Islet precursor cell (in vitro differentiated cells): ENCODE data around the gene PNPO.

Experiments
- DNase-seq: peaks from one replicate; pipeline ENCODE4 v3.0.0-alpha.2; 2018

The PNPO gene

DNA sequence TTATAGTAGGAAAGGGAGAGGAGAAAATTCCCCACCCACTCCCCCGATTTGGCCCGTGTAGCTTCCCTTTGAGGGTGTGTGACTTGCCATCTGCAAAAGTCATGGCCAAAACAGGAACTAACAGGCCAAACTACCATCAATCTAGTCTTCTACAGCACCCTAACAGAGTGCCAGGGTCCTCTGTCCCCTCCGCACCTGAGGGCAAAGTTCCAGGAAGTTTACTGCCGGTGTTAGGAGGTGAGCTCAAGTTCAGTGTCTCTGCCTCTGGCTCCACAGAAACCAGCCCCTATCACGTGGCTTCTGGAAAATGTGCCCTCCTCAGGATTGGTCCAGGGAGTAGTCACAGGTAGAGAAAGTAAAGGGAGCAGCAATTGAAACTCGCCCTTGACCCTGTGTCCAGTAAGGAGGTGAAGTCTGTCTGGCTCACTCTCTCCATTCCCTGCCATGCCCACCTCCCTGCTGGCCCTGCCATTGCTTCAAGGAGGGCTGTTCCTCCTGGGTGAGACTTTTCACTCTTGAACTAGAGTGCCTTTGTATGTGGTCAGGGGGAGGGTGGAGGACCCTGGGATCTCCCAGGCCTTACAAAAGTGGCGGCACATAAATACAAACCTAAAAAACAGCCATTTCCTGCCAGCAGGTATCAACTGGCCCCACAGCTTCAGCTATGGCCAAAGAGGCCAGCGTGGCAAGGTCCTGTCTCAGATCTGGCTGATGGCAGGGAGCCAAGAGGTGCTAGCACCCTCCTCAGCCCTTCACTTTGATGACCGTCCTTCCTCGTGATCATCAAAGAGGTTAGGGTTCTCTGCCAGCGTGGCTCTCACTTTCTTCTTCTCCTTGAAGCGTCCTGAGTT lies 11.0 kb downstream of the PNPO start:
- DNase-seq, result no peak

DNA sequence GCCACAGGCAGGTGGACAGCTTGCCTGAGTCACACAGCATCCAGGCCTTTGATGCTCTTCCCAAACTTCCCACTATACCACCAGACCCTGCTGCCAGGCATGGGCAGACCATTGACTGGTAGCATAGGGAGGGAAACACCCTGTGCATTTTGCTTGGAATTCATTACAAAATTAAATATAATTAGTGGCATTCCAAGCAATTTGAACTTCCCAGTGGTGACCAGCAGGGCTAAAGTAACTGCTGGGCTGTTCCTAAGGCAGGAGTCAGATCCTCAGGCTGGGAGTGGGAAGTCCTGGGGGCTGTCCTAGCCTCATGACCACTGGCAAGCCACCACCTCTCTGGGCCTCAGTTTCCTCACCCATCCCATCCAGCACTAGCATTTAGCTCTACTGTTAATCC lies 12.5 kb downstream of the PNPO start:
- peak; percentile 71 for DNase-seq

DNA sequence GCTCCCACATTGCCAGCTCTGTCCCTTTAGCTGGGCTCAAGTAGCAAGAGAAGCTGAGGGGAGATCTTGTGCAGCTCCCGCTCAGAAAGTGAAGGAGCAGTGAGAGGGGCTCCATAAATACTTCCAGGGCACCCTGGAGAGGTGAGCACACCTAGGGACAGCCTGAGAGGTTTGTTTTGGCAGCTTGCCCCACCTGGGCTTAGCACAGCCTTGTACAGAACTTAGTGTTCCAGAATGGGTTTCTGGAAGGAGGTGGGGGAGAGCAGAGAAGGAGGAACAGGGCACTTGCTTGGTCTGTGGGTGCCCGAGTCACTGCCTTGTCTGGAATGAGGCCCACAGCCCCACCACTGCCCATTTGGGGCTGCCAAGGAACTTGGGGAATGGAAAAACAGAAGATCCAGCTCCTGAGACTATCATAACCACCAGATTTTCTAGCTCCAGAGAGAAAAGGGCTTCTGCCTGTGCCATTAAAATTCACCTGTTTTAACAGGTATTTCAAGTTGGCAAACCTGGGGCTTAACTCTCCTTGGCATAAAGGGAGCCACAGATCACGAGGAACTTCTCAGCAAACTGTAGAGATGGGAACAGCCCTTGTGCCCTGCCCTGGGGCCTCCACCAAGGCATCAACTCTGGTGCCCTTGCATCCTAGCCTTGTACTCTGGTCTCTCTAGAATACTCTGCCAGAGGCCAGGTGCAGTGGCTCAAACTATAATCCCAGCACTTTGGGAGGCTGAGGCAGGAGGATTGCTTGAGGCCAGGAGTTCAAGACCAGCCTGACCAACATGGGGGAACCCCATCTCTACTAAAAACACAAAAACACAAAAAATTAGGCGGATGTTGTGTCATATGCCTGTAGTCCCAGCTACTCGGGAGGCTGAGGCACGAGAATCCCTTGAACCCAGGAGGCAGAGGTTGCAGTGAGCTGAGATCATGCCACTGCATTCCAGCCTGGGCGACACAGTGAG lies 14.4 kb downstream of the PNPO start:
- no peak for DNase-seq

DNA sequence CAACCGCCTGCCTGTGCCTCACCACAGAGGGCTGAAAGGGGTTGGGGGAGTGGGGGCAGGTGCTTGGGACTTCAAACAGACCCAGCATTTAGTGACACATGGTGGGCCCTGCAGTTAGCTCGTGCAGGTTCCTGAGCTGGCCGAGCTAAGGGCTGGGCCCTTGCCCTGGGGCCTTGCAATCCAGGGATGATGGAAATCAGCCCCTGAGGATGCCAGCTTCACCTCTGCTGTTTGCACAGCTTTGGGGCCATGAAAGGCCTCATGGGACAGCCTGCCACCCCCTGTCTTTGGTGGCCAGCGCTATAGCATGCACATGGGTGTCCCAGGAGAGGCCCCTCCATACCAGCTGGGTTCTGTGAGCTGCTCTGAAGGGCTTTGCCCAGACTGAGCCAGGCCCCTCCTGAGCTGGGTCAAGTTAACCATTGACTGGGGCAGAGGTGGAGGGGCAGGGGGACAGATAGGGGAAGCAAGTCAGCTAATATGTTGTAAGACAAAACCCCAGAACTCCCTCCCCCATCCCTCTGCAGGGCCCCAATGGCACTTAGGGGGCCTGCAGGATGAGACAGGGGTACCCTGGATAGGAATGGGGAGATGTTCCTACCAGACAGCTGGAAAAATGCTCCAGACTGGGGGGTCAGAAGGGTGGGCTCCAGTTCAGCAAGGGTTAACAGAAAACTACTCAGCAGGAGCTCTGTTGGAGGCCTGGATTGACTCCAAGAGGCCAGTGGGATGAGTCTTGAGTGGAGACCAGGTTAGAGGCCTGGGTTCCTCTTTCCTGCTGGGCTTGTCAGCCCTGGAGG lies 15.6 kb downstream of the PNPO start:
- no peak for DNase-seq

DNA sequence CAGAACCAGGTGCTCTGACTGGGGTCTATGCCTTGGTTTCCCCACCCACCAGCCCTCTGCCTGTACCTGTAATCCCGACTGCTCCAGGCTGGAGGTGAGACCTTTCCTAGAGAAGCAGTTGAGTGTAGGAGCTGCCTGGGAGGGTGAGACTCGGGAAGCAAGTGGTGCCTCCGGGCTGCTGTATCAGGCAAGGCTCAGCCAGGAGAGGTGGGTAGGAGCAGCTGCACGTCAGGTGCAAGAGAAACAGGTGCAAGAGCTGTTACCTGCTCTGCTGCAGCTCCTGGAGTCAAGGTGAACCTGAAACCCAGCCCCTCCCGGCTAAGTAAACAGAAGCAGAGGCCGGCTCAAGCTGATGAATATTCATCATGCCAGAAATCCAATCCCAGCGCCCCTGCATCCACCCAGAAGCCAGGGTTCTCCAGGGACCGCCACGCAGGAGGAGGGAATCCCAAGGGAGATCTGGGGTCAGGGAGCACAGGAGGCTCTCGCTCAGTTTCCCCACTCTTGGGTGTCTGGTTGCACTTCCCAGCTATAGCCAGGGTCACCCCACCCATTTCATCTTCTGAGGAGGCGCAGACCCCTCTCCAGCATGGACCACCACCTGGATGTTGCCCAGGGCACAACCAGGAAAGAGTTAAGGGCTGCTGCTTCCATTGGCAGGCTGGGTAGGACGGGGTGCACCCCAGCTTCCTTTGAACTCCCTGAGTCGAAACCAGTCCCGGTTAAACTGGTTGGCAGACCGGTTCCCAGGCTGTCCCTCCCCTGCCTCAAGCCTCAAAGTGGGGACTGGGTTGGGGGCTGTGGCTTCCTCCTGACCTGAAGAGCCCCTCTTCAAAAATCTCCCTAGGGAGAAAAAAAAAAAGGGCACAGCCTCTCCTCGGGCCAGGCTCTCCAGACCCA lies 16.5 kb downstream of the PNPO start, which contains the start of gene PRR15L:
PRR15L (minus strand) TSS at position 293 of the 900 bp plus-strand sequence. CDS start 4,649 bp downstream, outside the sequence.
- DNase-seq, result no peak

DNA sequence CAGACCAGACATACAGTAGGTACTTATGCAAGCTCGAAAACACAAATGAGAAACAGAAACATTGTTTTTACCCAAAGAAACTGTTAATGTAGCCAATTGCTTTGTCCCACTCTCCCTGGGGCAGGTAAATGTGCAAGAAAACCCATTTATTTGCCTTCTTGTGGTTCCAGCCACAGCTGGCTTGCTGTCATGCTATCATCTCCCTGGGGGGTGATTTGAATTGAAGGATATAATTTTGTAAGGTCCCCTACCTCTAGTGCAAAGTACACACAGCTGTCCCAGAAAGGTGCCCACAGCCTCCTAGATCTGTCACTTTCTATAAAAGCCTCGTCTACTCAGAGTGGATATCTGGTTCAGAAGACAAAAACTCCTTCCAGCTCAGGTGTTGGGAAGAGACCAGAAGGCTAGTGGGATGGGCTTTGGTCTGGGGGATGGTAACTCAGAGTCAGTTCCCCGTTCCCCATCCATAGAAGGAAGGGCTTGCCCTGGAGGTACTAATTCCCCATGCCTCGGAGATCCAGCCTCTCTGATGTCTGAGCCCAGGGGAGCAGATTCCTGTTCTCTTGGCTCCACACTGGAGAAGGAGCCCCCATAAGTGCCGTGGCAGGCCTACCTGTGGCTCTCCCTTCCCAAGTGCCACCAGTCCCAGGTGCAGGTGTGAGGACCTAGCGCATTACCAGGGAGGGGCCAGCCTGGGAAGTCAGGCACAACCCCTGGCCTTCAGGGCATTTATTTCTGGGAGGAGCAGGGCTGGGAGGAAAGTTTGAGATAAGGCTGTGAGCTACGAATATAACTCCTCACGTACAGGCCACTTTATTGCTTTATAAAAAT lies 18.7 kb downstream of the PNPO start:
- DNase-seq, result no peak

DNA sequence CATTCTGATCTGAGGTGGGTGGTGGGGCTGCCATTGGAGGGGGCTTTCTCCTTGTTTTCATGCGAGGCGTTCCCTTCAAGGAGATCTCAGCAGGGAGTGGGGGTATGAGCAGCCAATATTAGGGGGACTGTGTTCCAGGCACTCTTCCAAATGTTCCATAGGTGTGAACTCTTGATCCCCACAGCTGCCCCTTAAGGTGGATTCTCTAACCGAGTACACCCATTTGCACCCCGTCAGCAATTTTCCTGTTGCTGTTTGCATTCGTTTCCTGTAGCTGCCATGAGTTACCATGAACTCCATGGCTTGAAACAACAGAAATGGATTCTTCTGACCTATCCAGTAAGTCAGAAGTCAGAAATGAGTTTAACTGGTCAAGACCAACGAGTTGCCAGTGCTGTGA lies 20.0 kb downstream of the PNPO start:
- DNase-seq, result no peak

DNA sequence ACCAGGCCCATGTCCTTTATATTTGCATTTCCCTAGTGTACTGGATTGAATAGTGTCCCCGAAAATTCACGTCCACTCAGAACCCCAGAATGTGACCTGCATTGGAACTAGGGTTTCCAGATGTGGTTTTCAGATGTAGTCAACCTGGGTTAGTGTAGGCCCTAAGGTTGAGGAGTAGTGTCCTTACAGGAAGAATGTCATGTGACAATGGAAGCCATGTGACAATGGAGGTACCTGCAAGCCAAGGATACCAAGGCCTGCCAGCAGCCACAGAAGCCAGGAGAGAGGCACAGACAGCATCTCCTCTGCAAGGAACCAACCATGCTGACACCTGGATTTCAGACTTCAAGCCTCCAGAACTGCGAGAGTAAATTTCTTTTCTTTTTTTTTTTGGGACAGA lies 21.5 kb downstream of the PNPO start:
- no peak for DNase-seq

DNA sequence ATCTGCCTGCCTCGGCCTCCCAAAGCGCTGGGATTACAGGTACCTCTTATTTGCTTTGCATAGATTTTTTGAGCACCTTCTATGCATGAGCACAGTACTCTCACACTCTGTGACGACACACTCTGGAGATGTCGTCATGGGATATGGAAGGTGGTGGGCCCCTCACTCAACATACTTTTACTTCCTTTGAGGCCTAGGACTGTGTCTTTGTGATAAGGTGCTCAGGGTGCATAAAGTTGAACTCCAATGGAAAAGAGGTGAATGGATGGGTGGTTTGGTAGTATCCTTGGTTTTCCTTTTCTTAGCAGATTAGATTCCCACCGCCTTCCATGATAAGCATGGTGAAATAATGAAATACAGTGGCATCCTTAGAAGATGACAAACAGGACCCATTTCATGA lies 23.5 kb downstream of the PNPO start:
- no peak for DNase-seq

DNA sequence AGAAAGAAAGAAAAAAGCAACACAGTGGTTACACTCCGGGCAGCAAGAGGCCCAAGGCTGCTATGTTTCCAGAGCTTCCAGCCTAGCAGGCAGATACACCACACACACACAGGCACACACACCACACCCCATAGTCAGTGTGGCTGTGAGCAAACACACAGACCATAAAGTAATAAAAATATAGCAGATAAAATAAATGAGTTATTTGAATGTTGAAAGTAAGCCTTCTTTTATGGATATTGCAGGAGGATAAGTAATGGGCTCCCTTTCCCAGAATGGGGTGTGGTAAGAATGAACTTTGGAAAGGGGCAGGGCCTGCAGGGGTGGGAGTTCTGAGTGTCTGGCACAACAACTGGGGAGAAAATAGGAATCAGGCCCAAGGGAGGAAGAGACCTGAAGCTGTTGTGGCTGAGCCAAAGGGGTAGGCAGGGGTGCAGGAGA lies 24.7 kb downstream of the PNPO start:
- DNase-seq, result no peak

DNA sequence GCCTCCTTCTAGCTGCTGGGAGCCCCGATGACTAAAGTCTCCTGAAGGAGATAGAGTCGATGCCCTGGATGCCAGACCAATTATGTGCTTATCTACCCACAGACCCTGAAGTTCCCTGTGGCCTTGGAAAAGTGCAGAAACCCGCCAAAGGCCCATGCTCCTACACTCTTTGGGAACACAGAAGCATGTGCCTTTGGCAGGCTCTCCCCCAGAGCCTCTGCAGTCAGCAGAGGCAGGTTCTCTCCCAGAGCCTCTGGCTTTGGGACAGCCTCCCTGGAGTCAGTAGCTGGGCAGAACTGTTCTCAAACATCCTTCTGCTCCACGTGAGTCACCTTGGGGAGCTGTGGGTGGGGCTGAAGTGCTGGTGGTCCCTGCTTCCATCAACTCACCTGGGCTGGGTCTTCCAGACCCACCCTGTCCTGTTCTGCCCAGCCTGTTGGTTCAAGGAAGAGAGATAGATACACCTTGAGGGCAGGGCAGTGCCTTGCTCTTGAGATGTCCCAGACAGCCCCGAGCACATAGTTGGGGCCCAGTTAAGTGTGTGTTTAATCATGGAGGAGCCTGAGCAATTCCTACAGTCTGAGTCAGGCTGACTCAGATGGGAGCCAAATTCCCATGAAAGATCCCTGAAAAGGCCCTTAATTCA lies 26.4 kb downstream of the PNPO start:
- DNase-seq, result peak; percentile 93

DNA sequence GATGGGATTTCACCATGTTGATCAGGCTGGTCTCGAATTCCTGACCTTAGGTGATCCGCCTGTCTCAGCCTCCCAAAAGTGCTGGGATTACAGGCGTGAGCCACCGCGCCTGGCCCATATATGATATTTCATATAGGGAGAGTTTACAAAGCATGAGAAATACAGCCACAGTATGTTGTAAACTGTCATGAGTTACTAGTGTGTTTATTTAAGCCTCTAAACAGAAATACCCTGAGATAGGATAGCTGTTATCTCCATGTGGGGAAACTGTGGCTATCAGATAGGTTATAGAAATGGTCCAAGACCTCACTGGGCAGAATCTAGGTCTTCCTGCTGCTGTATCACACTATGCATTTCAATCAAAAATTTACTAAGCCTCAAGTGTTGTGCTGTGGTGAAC lies 27.5 kb downstream of the PNPO start:
- no peak for DNase-seq

DNA sequence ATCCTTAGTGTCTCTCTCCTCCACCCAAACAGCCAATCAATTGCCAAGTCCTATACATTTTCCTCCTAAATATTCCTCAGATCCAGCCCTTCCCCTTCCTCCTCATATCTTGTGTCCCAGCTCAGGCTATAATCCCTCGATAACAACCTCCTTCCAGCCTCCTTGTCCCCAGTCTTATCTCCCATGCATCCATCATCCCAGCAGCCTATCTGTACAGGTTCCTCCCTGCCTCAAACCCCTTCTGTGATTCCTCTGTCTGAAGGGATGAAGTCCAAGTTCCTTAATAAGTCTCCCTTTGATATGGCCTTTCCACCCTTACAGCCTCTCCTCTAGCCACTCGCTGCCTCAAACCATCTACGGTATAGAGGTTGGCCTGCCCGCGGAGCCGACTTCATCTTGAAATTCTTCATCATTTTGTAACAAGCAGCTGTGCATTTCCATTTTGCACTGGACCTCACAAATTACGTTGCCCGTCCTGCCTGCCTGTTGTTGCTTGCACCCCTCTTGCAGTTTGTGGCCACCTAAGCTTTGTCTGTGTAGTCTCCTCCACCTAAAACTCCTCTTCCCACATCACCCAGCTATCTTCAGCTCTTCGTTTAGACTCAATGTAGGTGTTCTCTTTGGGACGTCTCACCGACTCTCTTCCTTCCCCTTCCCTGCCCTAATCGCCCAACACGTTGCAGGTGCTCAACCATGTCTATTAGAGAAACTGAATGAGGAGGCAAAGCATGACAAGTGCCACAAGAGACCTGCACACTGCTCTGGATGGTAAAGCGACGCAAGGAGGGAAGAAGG lies 28.8 kb downstream of the PNPO start:
- no peak for DNase-seq

DNA sequence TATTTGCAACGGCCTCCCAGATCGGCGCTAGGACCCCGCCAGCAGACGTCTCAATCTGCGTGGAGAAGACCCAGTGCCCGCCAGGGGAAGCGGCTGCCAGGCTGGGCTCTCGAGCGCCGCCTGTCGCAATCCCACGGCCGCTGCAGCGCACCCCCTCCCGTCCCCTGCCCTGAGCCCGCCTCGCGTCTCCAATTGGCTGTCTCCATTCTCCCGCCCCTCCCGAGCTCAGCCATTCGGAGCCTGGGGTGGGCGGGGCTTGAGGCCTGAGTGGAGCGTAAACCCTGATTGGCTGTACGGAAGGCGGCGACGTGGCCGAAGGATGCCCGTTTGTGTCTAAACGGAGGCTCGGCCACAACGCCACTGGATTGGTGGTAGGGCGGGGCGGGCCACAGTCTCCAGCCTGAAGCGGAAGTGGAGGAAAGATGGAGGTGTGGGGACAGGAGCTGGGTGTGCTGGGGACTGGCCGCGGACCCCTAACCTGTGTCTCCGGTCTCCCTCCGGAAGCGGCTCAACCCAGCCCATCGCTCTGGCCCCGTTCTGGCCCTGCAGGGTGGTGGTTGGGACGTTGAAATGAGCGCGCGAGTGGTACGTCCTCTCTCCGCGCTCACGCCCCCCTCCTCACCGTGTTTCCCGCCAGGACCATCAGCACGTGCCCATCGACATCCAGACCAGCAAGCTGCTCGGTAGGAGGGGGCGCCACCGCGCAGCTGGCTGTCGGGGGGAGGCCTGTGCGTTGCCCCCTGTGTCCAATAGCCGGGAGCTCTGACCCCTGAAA lies 29.5 kb downstream of the PNPO start, which contains the start of gene CDK5RAP3:
CDK5RAP3 (plus strand) TSS at position 389 of the 775 bp plus-strand sequence; CDS start at position 423, 34 bp downstream.
- peak; percentile 100 for DNase-seq

DNA sequence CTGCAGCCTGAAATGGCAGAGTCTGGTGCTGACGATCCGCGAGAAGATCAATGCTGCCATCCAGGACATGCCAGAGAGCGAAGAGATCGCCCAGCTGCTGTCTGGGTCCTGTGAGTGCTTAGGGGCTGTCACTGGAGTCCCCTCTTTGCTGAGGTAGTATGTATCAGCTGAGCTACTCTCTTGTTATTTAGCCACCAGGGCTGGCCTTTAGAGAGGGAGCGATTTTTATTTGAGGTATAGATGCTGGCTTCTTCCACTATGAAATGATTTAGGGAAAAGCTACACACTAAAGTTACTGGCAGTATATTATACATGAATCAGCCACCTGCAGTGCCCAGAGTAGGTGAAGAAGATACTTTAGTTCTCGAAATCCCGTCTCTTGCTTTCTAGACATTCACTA lies 32.2 kb downstream of the PNPO start:
- no peak for DNase-seq

DNA sequence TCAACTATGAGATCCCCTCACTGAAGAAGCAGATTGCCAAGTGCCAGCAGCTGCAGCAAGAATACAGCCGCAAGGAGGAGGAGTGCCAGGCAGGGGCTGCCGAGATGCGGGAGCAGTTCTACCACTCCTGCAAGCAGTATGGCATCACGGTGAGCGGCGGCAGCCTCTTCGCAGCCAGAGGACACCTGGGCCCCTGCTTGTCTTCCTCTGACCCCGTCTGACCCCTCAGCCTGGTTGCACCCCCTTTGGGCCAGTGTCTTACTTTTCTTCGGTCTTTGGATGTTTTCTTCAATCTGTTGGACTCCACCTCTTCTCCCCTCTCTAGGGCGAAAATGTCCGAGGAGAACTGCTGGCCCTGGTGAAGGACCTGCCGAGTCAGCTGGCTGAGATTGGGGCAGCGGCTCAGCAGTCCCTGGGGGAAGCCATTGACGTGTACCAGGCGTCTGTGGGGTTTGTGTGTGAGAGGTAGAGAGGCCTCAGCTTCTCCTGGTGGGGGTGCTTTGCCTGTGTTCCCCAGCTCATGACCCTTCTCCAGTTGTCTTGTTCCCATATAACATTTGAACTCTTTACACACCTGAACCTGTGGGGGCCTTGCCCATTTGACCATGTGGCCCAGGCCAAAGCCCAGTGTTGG lies 33.9 kb downstream of the PNPO start:
- DNase-seq, result peak; percentile 68

DNA sequence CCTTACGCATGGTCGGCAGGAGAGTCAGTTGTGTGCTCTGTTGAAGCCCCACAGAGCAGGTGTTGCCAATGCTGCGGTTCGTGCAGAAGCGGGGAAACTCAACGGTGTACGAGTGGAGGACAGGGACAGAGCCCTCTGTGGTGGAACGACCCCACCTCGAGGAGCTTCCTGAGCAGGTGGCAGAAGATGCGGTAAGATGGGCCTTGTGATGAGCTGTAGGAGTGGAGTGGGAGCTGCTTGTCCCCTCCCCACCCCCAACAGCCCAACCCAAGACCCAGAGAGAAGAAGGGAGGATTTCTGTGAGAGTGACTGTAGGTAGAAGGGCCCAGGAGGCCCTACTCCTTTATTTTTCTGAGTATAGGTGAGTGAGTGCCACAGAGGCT lies 34.4 kb downstream of the PNPO start:
- DNase-seq, result no peak

DNA sequence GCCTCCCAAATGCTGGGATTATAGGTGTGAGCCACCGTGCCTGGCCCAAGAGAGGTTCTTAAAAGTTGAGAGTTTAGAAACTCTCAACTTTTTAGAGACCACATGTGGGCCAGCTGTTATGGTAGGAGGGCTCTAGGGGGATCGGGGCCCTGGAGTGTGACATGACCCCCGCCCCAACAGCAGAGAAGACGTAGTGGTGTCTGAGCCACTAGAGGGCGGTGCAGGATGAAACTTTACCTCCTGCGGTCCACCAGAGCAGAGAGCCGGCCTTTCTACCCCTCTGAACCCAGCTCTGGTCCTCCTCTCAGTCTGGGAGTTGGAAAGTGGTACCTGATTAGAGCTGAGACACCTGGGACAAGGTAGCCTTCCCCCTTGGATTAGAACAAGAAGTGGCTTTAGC lies 37.0 kb downstream of the PNPO start:
- peak; percentile 88 for DNase-seq
